Smooth muscle cell (in vitro differentiated cells): ENCODE measurements around the gene CCR7. TPM values are rescaled to one million over a fixed set of nuclear protein-coding genes. Genes with fewer than 3 reads are reported as not detected.

Experiments
- DNase-seq: peaks from one replicate; lab custom pipeline; 2025; ENCODE audit not compliant: unreplicated experiment; lab: John Stamatoyannopoulos, UW
- H2AFZ ChIP-seq: fragments of 200-600 bp; sonication (generic); 2 replicates; pipeline ENCODE4 v1.6.0; 2016; ENCODE audit warnings: antibody characterized with exemption, low read depth, mild to moderate bottlenecking
- H3F3A ChIP-seq: fragments of 200-600 bp; sonication (generic); 2 replicates; pipeline ENCODE4 v1.6.0; 2017; ENCODE audit warnings: antibody characterized with exemption, low read depth
- H3K27ac ChIP-seq: fragments of 200-600 bp; sonication (generic); 2 replicates; pipeline ENCODE4 v1.5.1; 2016; ENCODE audit warnings: low read depth, mild to moderate bottlenecking
- H3K27me3 ChIP-seq: fragments of 200-600 bp; sonication (generic); 2 replicates; pipeline ENCODE4 v1.6.1; 2016; ENCODE audit warnings: low read depth, mild to moderate bottlenecking
- H3K36me3 ChIP-seq: fragments of 200-600 bp; sonication (generic); 2 replicates; pipeline ENCODE4 v1.5.1; 2016; ENCODE audit warnings: low read depth
- H3K4me1 ChIP-seq: fragments of 200-600 bp; sonication (generic); 2 replicates; pipeline ENCODE4 v1.5.1; 2016; ENCODE audit warnings: low read depth
- H3K4me2 ChIP-seq: fragments of 200-600 bp; sonication (generic); 2 replicates; pipeline ENCODE4 v1.6.0; 2016; ENCODE audit warnings: mild to moderate bottlenecking
- H3K4me3 ChIP-seq: fragments of 200-600 bp; sonication (generic); 2 replicates; pipeline ENCODE4 v1.5.1; 2016; ENCODE audit warnings: mild to moderate bottlenecking
- H3K79me2 ChIP-seq: fragments of 200-600 bp; sonication (generic); 2 replicates; pipeline ENCODE4 v1.6.0; 2016; ENCODE audit warnings: low read depth, mild to moderate bottlenecking
- H3K9ac ChIP-seq: fragments of 200-600 bp; sonication (generic); 2 replicates; pipeline ENCODE4 v1.6.0; 2016; ENCODE audit warnings: low read depth
- H3K9me3 ChIP-seq: fragments of 200-600 bp; sonication (generic); replicated peaks from 2 replicates; pipeline ENCODE4 v1.5.1; 2016; ENCODE audit warnings: low read depth
- H4K20me1 ChIP-seq: fragments of 200-600 bp; sonication (generic); 2 replicates; pipeline ENCODE4 v1.6.0; 2016; ENCODE audit warnings: low read depth
- CTCF ChIP-seq: fragments of 200-600 bp; sonication (generic); IDR thresholded peaks from 2 replicates; pipeline ENCODE4 v1.5.1; 2017; ENCODE audit warnings: borderline replicate concordance, mild to moderate bottlenecking, antibody characterized with exemption; ENCODE audit not compliant: insufficient read depth, poor library complexity, severe bottlenecking
- WGBS: methylation state at CpG from one replicate; pipeline ENCODE4 v1.1.7; 2016; ENCODE audit warnings: low lambda C conversion rate; 5-methylcytosine and 5-hydroxymethylcytosine counted together
- polyA plus RNA-seq: library from polyadenylated mRNA; unstranded; fragments of >200 nt; fragmentation: Nextera tagmentation; extraction: Ambion mirVana; gene quantifications from 2 replicates; pipeline ENCODE4 v1.2.1, GENCODE V29; 2016
- total RNA-seq: library from RNA; depleted of rRNA; stranded (reverse); fragments of >200 nt; gene quantifications from 2 replicates; pipeline ENCODE4 v1.2.3, GENCODE V29; 2014

Gene CCR7
- total and polyA plus RNA-seq, 2 experiments from 2014 or later, result not detected

- TF ChIP-seq CTCF, result no peak
- WGBS, result 84% methylated on average over 13 of the region's 13 CpGs
Measured at GRCh38 chr17:40563220-40564052, 1.8 kb downstream of the CCR7 start.

GRCh38 chr17:40562838-40563219, 2.4 kb downstream of the CCR7 start:
- Histone ChIP-seq H3K79me2 (no peaks in the 10 kb centered on the region), H3K9me3 (no peaks in the 10 kb centered on the region), H3F3A (no peaks in the 10 kb centered on the region), H2AFZ (no peak overlapping the region), H3K9ac (no peak overlapping the region), H3K4me2 (no peak overlapping the region), H3K4me3 (no peak overlapping the region), H3K36me3 (no peaks in the 10 kb centered on the region), H3K4me1 (no peaks in the 10 kb centered on the region), H3K27ac (no peak overlapping the region), H3K27me3 (no peaks in the 10 kb centered on the region), H4K20me1 (no peaks in the 10 kb centered on the region)
- 100% methylated on average over 1 of the region's 1 CpG for WGBS
- no peak for TF ChIP-seq CTCF
- no peak for DNase-seq

More at GRCh38 chr17:40563220-40564052, 1.8 kb downstream of the CCR7 start:
- Histone ChIP-seq H3K4me2 (no peak overlapping the region), H3F3A (no peaks in the 10 kb centered on the region), H3K27ac (no peak overlapping the region), H3K9ac (no peak overlapping the region), H3K79me2 (no peaks in the 10 kb centered on the region), H2AFZ (no peak overlapping the region), H3K9me3 (no peaks in the 10 kb centered on the region), H3K36me3 (no peaks in the 10 kb centered on the region), H3K4me3 (no peak overlapping the region), H3K4me1 (no peaks in the 10 kb centered on the region), H3K27me3 (no peaks in the 10 kb centered on the region), H4K20me1 (no peaks in the 10 kb centered on the region)
- no peak for DNase-seq

- no peaks in the 10 kb centered on the region for H4K20me1 ChIP-seq
- DNase-seq, result no peak
Measured at GRCh38 chr17:40561871-40562611, 3.2 kb downstream of the CCR7 start.

More at GRCh38 chr17:40561871-40562611, 3.2 kb downstream of the CCR7 start:
- TF ChIP-seq CTCF, result no peak
- Histone ChIP-seq H3K4me3 (no peak overlapping the region), H3K4me2 (no peak overlapping the region), H3K9me3 (no peaks in the 10 kb centered on the region), H3K9ac (no peak overlapping the region), H3K36me3 (no peaks in the 10 kb centered on the region), H3K27ac (no peak overlapping the region), H3K27me3 (no peaks in the 10 kb centered on the region), H3K4me1 (no peaks in the 10 kb centered on the region), H3K79me2 (no peaks in the 10 kb centered on the region), H3F3A (no peaks in the 10 kb centered on the region), H2AFZ (no peak overlapping the region)
- 88% methylated on average over 8 of the region's 8 CpGs for WGBS
